Chondrocyte (in vitro differentiated cells): ENCODE data around the gene MXD1. TPM values are rescaled to one million over a fixed set of nuclear protein-coding genes. Genes with fewer than 3 reads are reported as not detected.

Experiments
- DNase-seq: peaks from one replicate; pipeline ENCODE4 v3.0.0; 2021; ENCODE audit warnings: mixed read lengths, low spot score
- H3K27ac Mint-ChIP-seq: one replicate; pipeline ENCODE4 v1.8.0; 2021; ENCODE audit warnings: mild to moderate bottlenecking, moderate library complexity, mixed read lengths; ENCODE audit not compliant: unreplicated experiment
- H3K27me3 Mint-ChIP-seq: 2 replicates; pipeline ENCODE4 v1.8.0; 2021; ENCODE audit warnings: low read depth, mixed read lengths
- H3K36me3 Mint-ChIP-seq: 2 replicates; pipeline ENCODE4 v1.8.0; 2021; ENCODE audit warnings: low read depth, mixed read lengths
- H3K4me1 Mint-ChIP-seq: 2 replicates; pipeline ENCODE4 v1.8.0; 2021; ENCODE audit warnings: low read depth, mild to moderate bottlenecking, mixed read lengths
- H3K4me3 Mint-ChIP-seq: one replicate; pipeline ENCODE4 v1.8.0; 2021; ENCODE audit warnings: mild to moderate bottlenecking, moderate library complexity, mixed read lengths; ENCODE audit not compliant: unreplicated experiment
- H3K9me3 Mint-ChIP-seq: 2 replicates; pipeline ENCODE4 v1.8.0; 2021; ENCODE audit warnings: low read depth, mixed read lengths
- CTCF ChIP-seq: fragments of 200-600 bp; sonication (generic); IDR thresholded peaks from 2 replicates; pipeline ENCODE4 v1.5.0; 2021; ENCODE audit warnings: antibody characterized with exemption, mild to moderate bottlenecking, moderate library complexity
- total RNA-seq: library from RNA; stranded (reverse); gene quantifications from 3 replicates; pipeline ENCODE4 v1.2.1, GENCODE V29; 2021

MXD1 gene
- total RNA-seq, 1 donor from 2014 or later = 16.9 TPM

GRCh38 chr2:69960821-69961220, 45.9 kb downstream of the MXD1 start:
- Mint-ChIP-seq H3K27ac (no peak overlapping the region), H3K4me3 (no peak overlapping the region), H3K4me1 (no peaks in the 10 kb centered on the region), H3K27me3 (peaks cover 27% of the 10 kb centered on the region), H3K36me3 (no peaks in the 10 kb centered on the region), H3K9me3 (no peaks in the 10 kb centered on the region)
- no peak for DNase-seq
- TF ChIP-seq CTCF = no peak

- H3K27ac Mint-ChIP-seq = no peak within 1 kb of the TSS
- H3K4me1 Mint-ChIP-seq = peaks cover 3% of the 10 kb centered on the region
- H3K9me3 Mint-ChIP-seq = no peaks in the 10 kb centered on the region
- H3K4me3 Mint-ChIP-seq = no peak within 1 kb of the TSS
- TF ChIP-seq CTCF = no peak
- no peaks in the 10 kb centered on the region for H3K36me3 Mint-ChIP-seq
- no peak for DNase-seq
- peaks cover 22% of the 10 kb centered on the region for H3K27me3 Mint-ChIP-seq
Observed at GRCh38 chr2:69961496-69961895, 46.6 kb downstream of the MXD1 start, which contains the start of gene ASPRV1. Gene ASPRV1 (minus strand): TSS chr2:69961631. CDS start chr2:69961436, 195 bp downstream.

- H3K27me3 Mint-ChIP-seq = peaks cover 6% of the 10 kb centered on the region
- no peaks in the 10 kb centered on the region for H3K9me3 Mint-ChIP-seq
Observed at GRCh38 chr2:69962986-69963730, 48.2 kb downstream of the MXD1 start.

GRCh38 chr2:69964353-69964841, 49.5 kb downstream of the MXD1 start:
- no peaks in the 10 kb centered on the region for H3K36me3 Mint-ChIP-seq
- peaks cover 7% of the 10 kb centered on the region for H3K4me1 Mint-ChIP-seq
- DNase-seq = no peak
- no peak for TF ChIP-seq CTCF
- H3K4me3 Mint-ChIP-seq = no peak overlapping the region
- no peak overlapping the region for H3K27ac Mint-ChIP-seq
- H3K9me3 Mint-ChIP-seq = no peaks in the 10 kb centered on the region
- H3K27me3 Mint-ChIP-seq = peaks cover 5% of the 10 kb centered on the region

More at GRCh38 chr2:69962986-69963730, 48.2 kb downstream of the MXD1 start:
- no peak overlapping the region for H3K4me3 Mint-ChIP-seq
- no peaks in the 10 kb centered on the region for H3K36me3 Mint-ChIP-seq
- DNase-seq = no peak
- H3K4me1 Mint-ChIP-seq = peaks cover 7% of the 10 kb centered on the region
- TF ChIP-seq CTCF = no peak
- H3K27ac Mint-ChIP-seq = no peak overlapping the region

- Mint-ChIP-seq H3K4me1 (peaks cover 7% of the 10 kb centered on the region), H3K36me3 (no peaks in the 10 kb centered on the region), H3K27me3 (peaks cover 11% of the 10 kb centered on the region), H3K27ac (no peak overlapping the region), H3K4me3 (no peak overlapping the region), H3K9me3 (no peaks in the 10 kb centered on the region)
- TF ChIP-seq CTCF = no peak
- DNase-seq = no peak
Observed at GRCh38 chr2:69965756-69966445, 51.0 kb downstream of the MXD1 start.
